Erythroblast (primary cell): ENCODE results near the gene ARL4A.

Experiments used
- GATA1 ChIP-seq: IDR thresholded peaks from 2 replicates; pipeline ENCODE4 v1.6.1; 2011; ENCODE audit warnings: low read depth, mild to moderate bottlenecking, control low read depth, low read length, moderate library complexity
- POLR2A ChIP-seq: IDR thresholded peaks from 2 replicates; pipeline ENCODE4 v1.6.1; 2011; ENCODE audit warnings: mild to moderate bottlenecking, low read length

- TF ChIP-seq POLR2A (no peak), GATA1 (no peak)
These were observed 50.4 kb downstream of the ARL4A start for GRCh38 chr7:12737836-12738235.
